Endothelial cell of umbilical vein (primary cell): ENCODE results near the gene HES6. TPM values are rescaled to one million over a fixed set of nuclear protein-coding genes. Genes with fewer than 3 reads are reported as not detected.

ENCODE experiments used
- BruUV-seq: library from RNA; stranded (reverse); fragments of 400-500 nt; replicated peaks from 2 replicates; lab custom pipeline; 2021; lab: Mats Ljungman, UMichigan
- CTCF ChIA-PET: fragments of 300-600, 350-600 bp; sonication (Branson Sonifier 250); formaldehyde crosslinking; loops from one replicate; lab custom pipeline; 2021; ENCODE audit warnings: antibody characterized with exemption, inconsistent platforms; lab: Charles Lee
- POLR2A ChIA-PET: fragments of 300-600, 350-600 bp; sonication (Branson Sonifier 250); formaldehyde crosslinking; loops from one replicate; lab custom pipeline; 2021; ENCODE audit warnings: antibody characterized with exemption, inconsistent platforms; lab: Charles Lee
- DNase-seq: peaks from one replicate; pipeline ENCODE4 v3.0.0-alpha.2; 2011; ENCODE audit warnings: low read depth, low spot score
- FAIRE-seq: peaks from 2 replicates; lab custom pipeline; 2011; peaks lifted over from hg19 to GRCh38; lab: Jason Lieb, UNC
- H2AFZ ChIP-seq: 2 replicates; pipeline ENCODE4 v1.6.0; 2012; ENCODE audit warnings: low read depth, low read length, control low read depth, inconsistent platforms
- H3K27ac ChIP-seq: 2 replicates; pipeline ENCODE4 v1.5.1; 2011; ENCODE audit warnings: low read depth, mild to moderate bottlenecking, control low read depth, low read length, moderate library complexity; ENCODE audit not compliant: insufficient read depth
- H3K27me3 ChIP-seq, 2 experiments: 2 replicates each; pipeline versions ENCODE4 v1.6.0 to v1.6.1; 2011; ENCODE audit warnings: low read length in 2 of 2, mixed read lengths in 1 of 2; ENCODE audit not compliant: control insufficient read depth in 2 of 2, insufficient read depth in 2 of 2
- H3K36me3 ChIP-seq, 2 experiments: 2 replicates in 1 of 2; 3 replicates in 1 of 2; pipeline ENCODE4 v1.5.1; 2011; ENCODE audit warnings: low read length in 2 of 2, mild to moderate bottlenecking in 1 of 2, moderate library complexity in 1 of 2; ENCODE audit not compliant: control insufficient read depth in 2 of 2, insufficient read depth in 2 of 2; ENCODE audit errors: extremely low read depth in 1 of 2
- H3K4me1 ChIP-seq: 3 replicates; pipeline ENCODE4 v1.5.1; 2011; ENCODE audit warnings: mild to moderate bottlenecking, low read length; ENCODE audit not compliant: control insufficient read depth, insufficient read depth; ENCODE audit errors: extremely low read depth
- H3K4me2 ChIP-seq: 2 replicates; pipeline ENCODE4 v1.6.1; 2011; ENCODE audit warnings: low read length, control low read depth, mixed read lengths; ENCODE audit not compliant: insufficient read depth
- H3K4me3 ChIP-seq, 3 experiments: fragments of 200-600 bp in 1 of 3; sonication (generic), shearing (Covaris generic) in 1 of 3; replicated peaks in 1 of 3; 2 replicates each; pipeline ENCODE4 v1.5.1; 2011 to 2016; ENCODE audit warnings: control low read depth in 3 of 3, low read length in 3 of 3, mild to moderate bottlenecking in 2 of 3, inconsistent platforms in 1 of 3, low read depth in 1 of 3, moderate library complexity in 1 of 3; ENCODE audit not compliant: insufficient read depth in 1 of 3
- H3K79me2 ChIP-seq: 2 replicates; pipeline ENCODE4 v1.6.0; 2012; ENCODE audit warnings: low read length, inconsistent platforms; ENCODE audit not compliant: control insufficient read depth, insufficient read depth
- H3K9ac ChIP-seq: replicated peaks from 2 replicates; pipeline ENCODE3; 2011; ENCODE audit warnings: low read length, control low read depth; ENCODE audit not compliant: insufficient read depth; ENCODE audit errors: extremely low read depth
- H3K9me1 ChIP-seq: replicated peaks from 3 replicates; pipeline ENCODE4 v1.6.0; 2011; ENCODE audit warnings: mild to moderate bottlenecking, low read length; ENCODE audit not compliant: control insufficient read depth, insufficient read depth; ENCODE audit errors: extremely low read depth
- H3K9me3 ChIP-seq: replicated peaks from 2 replicates; pipeline ENCODE4 v1.5.1; 2012; ENCODE audit warnings: low read length, inconsistent platforms; ENCODE audit not compliant: control insufficient read depth, insufficient read depth
- H4K20me1 ChIP-seq: replicated peaks from 2 replicates; pipeline ENCODE3; 2011; ENCODE audit warnings: mild to moderate bottlenecking, low read length; ENCODE audit not compliant: control insufficient read depth, insufficient read depth; ENCODE audit errors: extremely low read depth
- EZH2 ChIP-seq: IDR thresholded peaks from 2 replicates; pipeline ENCODE4 v1.6.1; 2012; ENCODE audit warnings: borderline replicate concordance, low read depth, mild to moderate bottlenecking, moderate library complexity, low read length, inconsistent platforms; ENCODE audit not compliant: severe bottlenecking
- FOS ChIP-seq: IDR thresholded peaks from 2 replicates; pipeline ENCODE4 v1.6.1; 2011; ENCODE audit warnings: mild to moderate bottlenecking, low read length, moderate library complexity, borderline replicate concordance; ENCODE audit not compliant: insufficient read depth
- GATA2 ChIP-seq: IDR thresholded peaks from 2 replicates; pipeline ENCODE4 v1.7.0; 2011; ENCODE audit warnings: low read depth, mild to moderate bottlenecking, moderate library complexity, mixed read lengths, low read length; ENCODE audit not compliant: insufficient read length, insufficient read depth
- JUN ChIP-seq: IDR thresholded peaks from 2 replicates; pipeline ENCODE4 v1.6.1; 2011; ENCODE audit warnings: borderline replicate concordance, low read depth; ENCODE audit not compliant: insufficient read length, insufficient read depth
- MYC ChIP-seq: IDR thresholded peaks from one replicate; pipeline ENCODE4 v1.6.1; 2011; ENCODE audit warnings: mild to moderate bottlenecking, low read depth, low read length
- POLR2A ChIP-seq: IDR thresholded peaks from 2 replicates; pipeline ENCODE4 v1.6.1; 2012; ENCODE audit warnings: low read depth, mild to moderate bottlenecking, control low read depth, low read length
- POLR2AphosphoS5 ChIP-seq: IDR thresholded peaks from 2 replicates; pipeline ENCODE4 v1.6.1; 2012; ENCODE audit warnings: low read depth, mild to moderate bottlenecking, control low read depth, low read length, moderate library complexity; ENCODE audit not compliant: insufficient read depth
- dilution Hi-C: fragments of 300-500 bp; cut with MboI; formaldehyde crosslinking; loops from one replicate; pipeline ENCODE4 v1.15.0; 2019; ENCODE audit warnings: low sequenced_read_pairs; ENCODE audit not compliant: extremely low pct_ligation_motif_present
- intact Hi-C: fragments of 100-400 bp; cut with micrococcal nuclease; formaldehyde crosslinking; loops from one replicate; pipeline ENCODE4 v1.10.0; 2022
- polyA plus RNA-seq, 4 experiments: library from polyadenylated mRNA; depleted of rRNA in 3 of 4; stranded (reverse) in 3 of 4; unstranded in 1 of 4; fragments of >200 nt; gene quantifications; 2 replicates each; pipeline versions ENCODE4 v1.2.1 to v1.2.3, GENCODE V29; 2011 to 2012; ENCODE audit warnings: missing spikeins in 1 of 4
- total RNA-seq: library from RNA; stranded (reverse); gene quantifications from 2 replicates; pipeline ENCODE4 v1.2.3, GENCODE V29; 2021
- TF ChIP-seq, protein P1 (sequence below): IDR thresholded peaks from 2 replicates; pipeline ENCODE4 v1.6.1; 2011; ENCODE audit not compliant: insufficient read depth, insufficient read length
- TF ChIP-seq, protein P2 (sequence below), 2 donors: IDR thresholded peaks; 1 replicate in 1 of 2; 2 replicates in 1 of 2; pipeline ENCODE4 v1.5.1; 2011; ENCODE audit warnings: low read length in 2 of 2, mild to moderate bottlenecking in 2 of 2, moderate library complexity in 2 of 2, control low read depth in 1 of 2, inconsistent platforms in 1 of 2, low read depth in 1 of 2; ENCODE audit not compliant: insufficient read depth in 1 of 2; ENCODE audit errors: extremely low read depth in 1 of 2

HES6 gene
- total and polyA plus RNA-seq, 2 donors (not counting 3 experiments of a cell fraction or from before 2014, with no cell fraction given): 2.2 to 5.1 TPM

DNA sequence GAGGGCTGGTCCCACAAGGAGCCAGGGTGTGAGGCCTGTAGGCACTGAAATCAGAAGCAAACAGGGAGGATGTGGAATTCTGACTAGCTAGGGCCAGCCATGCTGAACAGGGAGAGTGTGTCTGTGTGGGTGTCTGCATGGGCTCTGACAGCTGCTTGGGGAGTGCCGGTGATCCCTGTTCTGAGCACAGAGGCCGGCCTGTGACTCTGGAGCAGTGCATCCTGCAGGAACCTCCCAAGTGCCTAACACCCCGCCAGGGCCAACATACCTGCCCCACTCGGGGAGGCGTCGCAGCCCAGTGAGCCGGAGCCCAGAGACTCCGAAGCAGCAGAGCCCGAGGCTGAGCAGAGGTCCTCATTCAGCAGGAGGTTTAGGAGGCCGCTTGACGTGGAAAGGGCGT lies 11.5 kb upstream of the HES6 start:
- CTCF ChIA-PET: interaction anchor here (6.0 kb wide), 1 partner anchor 13 kb away, joined by 43 read pairs; no protein-coding TSS in a partner anchor
- no peak overlapping the region for H3K4me3 ChIP-seq
- no peaks in the 10 kb centered on the region for H3K27me3 ChIP-seq
- H3K36me3 ChIP-seq: peaks cover 0 to 3% of the 10 kb centered on the region in 2 experiments
- no peaks in the 10 kb centered on the region for H3K4me1 ChIP-seq
- no peaks in the 10 kb centered on the region for H4K20me1 ChIP-seq
- H3K9me1 ChIP-seq: no peaks in the 10 kb centered on the region
- H2AFZ ChIP-seq: no peak overlapping the region
- no peak for FAIRE-seq
- no peak overlapping the region for H3K4me2 ChIP-seq
- no peak for TF ChIP-seq GATA2
- no peak for TF ChIP-seq FOS
- TF ChIP-seq, protein P1, sequence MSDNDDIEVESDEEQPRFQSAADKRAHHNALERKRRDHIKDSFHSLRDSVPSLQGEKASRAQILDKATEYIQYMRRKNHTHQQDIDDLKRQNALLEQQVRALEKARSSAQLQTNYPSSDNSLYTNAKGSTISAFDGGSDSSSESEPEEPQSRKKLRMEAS: no peak
- TF ChIP-seq, protein P2, sequence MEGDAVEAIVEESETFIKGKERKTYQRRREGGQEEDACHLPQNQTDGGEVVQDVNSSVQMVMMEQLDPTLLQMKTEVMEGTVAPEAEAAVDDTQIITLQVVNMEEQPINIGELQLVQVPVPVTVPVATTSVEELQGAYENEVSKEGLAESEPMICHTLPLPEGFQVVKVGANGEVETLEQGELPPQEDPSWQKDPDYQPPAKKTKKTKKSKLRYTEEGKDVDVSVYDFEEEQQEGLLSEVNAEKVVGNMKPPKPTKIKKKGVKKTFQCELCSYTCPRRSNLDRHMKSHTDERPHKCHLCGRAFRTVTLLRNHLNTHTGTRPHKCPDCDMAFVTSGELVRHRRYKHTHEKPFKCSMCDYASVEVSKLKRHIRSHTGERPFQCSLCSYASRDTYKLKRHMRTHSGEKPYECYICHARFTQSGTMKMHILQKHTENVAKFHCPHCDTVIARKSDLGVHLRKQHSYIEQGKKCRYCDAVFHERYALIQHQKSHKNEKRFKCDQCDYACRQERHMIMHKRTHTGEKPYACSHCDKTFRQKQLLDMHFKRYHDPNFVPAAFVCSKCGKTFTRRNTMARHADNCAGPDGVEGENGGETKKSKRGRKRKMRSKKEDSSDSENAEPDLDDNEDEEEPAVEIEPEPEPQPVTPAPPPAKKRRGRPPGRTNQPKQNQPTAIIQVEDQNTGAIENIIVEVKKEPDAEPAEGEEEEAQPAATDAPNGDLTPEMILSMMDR (IDR thresholded peaks at IDR 0.05; ENCODE audit: extremely low read depth in 1 of 2, insufficient read depth in 1 of 2, low read depth in 1 of 2, low read length in 2 of 2): no peak
- TF ChIP-seq JUN: no peak
- TF ChIP-seq EZH2: no peak
- no peak for TF ChIP-seq POLR2AphosphoS5
- TF ChIP-seq POLR2A: no peak
- TF ChIP-seq MYC: no peak
- dilution Hi-C loops: no loop called here
- H3K27ac ChIP-seq: no peak overlapping the region
- H3K79me2 ChIP-seq: no peaks in the 10 kb centered on the region
- POLR2A ChIA-PET: no interaction called here
- intact Hi-C loops: loop anchor here (10.0 kb wide), 1 partner anchor 173 kb away; the partner anchor contains the start of gene ASB1
- no TSS peak for BruUV-seq
- no peaks in the 10 kb centered on the region for H3K9me3 ChIP-seq
- DNase-seq: no peak
- no peak overlapping the region for H3K9ac ChIP-seq
